Right kidney (tissue), 1 donor: ENCODE data around the gene CFAP46.

Experiments
- DNase-seq: peaks from one replicate; pipeline ENCODE4 v3.0.0-alpha.2; 2016

Gene CFAP46

DNA sequence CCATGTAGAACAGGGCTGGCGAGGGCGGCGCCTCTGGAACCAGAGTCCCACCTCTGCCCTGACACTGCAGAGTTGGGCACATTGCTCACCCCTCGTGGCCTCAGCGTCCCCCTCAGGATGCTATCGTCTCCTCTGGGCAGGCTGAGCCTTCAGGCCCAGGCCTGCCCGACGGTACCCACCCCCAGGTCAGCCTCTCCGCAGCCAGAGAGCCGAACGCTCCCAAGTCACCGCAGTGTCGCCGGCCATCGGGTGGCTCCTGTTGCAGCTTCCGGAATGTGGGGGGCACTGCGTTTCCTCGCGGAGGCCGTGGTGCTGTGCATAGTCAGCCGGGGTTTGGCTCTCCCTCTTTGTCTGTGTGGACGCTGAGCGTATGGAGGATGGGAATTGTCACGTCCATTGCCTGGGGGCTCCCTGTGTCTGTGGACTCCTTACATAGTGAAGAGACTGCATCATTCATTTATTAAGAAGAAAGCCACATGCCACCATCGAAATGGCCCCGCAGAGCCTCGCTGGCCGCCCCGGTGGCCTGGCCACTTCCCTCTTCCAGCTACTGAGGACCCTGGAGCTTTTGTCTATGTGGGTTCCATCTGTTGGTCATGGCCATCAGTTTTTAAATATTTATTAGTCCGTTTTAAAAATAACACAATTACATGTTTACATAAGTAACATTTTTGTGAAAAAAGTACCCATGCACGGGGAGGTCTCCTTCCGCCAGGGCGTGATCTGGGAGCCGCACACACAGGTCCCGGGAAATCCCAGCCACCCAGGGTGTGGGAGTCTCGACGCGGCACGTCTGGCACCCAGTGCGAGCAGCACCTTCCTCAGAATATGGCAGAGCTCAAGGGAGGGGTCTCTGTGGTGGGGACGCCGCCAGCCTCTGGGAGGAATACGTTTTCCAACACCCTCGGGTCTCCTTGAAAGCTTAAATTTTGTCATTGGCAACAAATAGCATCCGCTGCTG, 172.0 kb downstream of the CFAP46 start:
- DNase-seq = no peak

DNA sequence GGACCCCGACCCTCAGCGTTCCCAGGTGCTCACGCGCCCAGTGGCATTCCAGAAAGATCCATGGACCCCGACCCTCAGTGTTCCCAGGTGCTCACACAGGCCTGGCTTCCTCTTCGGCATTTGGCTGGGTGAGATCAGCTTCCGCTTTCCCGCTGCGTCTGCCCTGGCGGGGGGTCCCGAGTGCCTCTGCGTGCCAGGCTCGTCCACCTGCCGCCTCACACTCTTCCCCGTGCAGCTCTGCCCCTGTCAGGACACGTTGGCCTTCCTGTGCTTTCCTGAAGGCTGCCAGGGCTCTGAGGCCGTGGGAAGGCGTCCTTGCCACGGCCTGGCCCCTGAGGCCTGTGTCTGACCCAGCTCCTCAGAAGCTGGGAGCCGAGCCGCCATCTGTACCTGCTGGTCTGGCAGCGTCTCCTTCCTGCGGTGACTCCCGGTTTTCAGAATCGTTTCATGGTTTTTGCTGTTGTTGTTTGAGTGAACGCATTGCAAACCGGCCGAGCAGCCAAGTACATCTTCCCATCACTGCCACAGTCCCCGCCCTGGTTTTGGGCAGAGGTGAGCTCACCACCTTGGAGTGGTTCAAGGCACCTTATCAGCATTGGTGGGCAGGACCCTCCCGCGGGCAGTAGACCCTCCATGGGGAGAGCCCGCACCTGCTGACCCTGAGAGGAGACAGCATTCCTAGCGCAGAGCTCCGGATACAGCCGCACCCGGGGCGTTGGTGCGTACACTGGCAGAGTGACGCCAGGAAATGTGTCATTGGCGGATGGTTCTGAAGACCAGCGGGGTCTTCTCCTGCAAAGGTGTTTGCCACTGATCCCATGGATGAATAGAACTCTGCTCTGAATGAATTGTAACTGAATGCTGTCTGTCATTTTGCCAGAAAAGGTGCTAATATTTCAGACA, 173.8 kb downstream of the CFAP46 start:
- DNase-seq = no peak

DNA sequence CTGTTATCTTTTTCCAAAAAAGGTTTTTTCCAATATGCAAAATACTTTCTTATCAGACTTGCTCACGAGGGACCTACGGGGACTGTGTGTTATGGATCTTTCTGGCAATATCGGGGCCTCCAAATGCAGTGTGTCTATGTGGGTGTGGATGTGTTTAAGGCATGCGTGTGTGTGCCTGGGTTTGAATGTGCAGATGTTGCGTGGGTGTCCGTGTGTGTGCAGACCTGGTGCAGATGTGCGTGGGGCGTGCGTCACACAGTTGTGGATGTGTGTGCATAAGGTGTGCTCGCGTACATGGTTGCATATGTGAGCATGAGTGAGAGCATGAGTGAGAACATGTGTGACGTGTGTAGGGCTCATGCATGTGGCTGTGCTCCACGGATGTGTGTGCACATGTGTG, 176.1 kb downstream of the CFAP46 start:
- DNase-seq = no peak

DNA sequence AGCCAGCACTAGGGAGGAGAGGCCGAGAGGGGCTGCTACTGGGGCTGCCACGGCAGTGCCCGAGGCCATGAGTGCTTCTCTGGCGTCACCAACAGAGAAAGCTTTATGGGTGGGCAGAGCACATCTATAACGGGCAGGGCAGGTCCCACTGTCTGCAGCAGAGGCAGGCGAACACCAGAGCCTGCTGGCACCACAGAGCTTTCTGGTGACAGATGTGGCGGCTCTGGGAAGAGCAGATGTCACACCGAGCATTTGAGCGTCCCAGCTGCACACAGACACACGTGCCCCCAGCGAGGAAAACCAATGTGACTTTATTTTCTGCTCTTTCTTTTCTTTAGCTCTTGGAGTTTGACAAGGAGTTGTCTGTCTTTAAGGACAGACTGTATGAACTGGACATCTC, 176.9 kb downstream of the CFAP46 start:
- DNase-seq = no peak

DNA sequence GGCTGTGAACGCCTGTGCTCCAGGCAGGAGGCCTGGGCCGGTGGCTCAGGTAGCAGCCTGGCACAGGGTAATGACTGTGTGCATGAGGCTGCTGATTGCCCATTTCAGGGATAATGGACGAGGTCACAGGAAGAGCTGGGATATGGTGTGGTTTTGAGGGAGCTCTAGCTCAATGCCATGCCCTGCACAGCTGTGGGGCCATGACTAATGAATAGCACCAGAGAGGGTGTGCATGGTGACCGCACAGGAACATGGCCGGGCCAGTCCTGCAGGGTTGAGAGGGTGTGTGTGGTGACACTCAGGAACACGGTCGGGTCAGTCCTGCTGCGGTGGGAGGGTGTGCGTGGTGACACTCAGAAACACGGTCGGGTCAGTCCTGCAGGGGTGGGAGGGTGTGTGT, 178.3 kb downstream of the CFAP46 start:
- no peak for DNase-seq

DNA sequence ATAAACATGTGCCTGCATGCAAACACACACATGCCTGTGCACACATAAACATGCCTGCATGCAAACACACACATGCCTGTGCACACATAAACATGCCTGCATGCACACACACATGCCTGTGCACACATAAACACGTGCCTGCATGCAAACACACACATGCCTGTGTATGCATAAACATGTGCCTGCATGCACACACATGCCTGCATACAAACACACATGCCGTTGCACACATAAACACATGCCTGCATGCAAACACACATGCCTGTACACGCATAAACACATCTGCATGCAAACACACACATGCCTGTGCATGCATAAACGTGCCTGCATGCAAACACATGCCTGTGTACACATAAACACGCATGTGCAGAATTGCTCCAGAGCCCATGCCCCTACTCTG, 178.8 kb downstream of the CFAP46 start:
- DNase-seq = no peak

DNA sequence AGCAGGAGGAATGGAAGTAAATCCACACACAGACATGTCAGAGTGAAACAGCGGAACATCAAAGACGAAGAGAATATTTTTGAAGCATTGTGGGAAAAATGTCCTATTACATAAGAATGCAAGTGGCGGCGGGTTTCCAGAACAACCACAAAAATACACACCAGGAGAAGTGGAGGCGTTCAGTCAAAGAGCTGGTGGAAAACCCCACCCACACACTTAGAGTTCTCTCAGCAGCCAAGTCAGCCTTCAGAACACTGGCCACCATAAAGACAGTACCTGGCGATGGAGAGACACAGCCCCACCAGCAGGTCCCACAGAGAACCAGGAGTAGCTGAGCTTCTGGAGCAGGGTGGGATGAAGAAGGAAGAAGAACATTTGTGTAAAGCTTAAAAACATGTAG, 180.1 kb downstream of the CFAP46 start:
- DNase-seq = no peak

DNA sequence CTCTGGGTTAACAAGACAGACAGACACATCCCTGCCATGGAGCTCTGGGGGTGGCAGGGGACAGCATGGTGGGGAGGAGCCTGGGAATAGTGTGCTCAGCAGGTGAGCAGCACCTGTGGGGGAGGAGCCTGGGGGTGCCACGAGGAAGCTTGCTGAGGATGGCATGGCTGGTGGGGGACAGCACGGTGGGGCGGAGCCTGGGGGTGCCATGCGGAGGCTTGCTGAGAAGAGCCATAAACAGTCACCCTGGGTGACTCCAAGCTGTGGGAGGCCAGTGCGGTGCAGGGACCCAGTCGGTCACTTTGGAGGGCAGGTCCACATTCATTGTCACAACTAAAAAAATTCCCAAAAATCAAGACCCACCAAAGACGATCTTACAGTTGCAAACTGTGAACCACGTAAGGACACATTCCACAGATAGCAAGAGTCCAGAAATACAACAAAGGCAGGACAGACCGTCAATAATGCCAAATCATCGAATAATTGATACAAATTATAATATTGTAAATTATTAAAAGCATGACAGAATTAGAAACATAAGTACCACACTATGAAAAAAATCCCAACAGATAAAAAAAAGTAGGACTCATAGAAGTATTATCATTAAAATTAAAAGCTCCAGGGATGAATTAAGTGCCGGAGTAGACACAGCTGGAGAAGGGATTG, 180.8 kb downstream of the CFAP46 start:
- no peak for DNase-seq

DNA sequence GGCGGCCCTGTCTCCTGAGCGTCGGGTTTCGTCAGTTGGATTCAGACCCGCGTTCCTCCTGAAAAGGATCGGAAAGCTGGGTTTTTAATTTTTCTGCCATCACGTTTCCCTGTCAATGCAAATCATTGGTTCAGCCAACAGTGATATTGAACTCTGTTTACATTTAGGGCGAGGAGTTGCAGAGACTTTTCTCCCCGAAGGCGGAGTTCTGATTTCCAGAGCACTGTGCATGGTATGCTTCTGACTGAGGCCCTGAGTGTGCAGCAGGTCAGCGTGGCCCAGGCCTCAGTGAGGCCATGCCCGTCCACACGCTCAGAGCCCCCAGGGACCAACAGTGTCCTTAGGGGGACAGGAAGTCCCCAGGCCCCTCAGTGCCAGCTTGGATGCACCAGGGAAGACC, 183.5 kb downstream of the CFAP46 start:
- DNase-seq = no peak
